ENCODE data around the gene EVC.

EVC gene

GRCh38 chr4:5710961-5711478 is at the start of gene EVC:
TSS of gene EVC (plus strand) at chr4:5711201. CDS start at chr4:5711381, 180 bp downstream.
- in situ Hi-C loops (cut with HindIII; ENCODE audit: low sequenced_read_pairs), result no loop called here

- in situ Hi-C loops (cut with HindIII; ENCODE audit: low sequenced_read_pairs), result no loop called here
Observed at GRCh38 chr4:5661237-5661636, 49.8 kb upstream of the EVC start.

- in situ Hi-C loops (cut with HindIII; ENCODE audit: low sequenced_read_pairs), result no loop called here
Observed at GRCh38 chr4:5662555-5662954, 48.4 kb upstream of the EVC start.

GRCh38 chr4:5664778-5665177 is 46.2 kb upstream of the EVC start:
- in situ Hi-C loops (cut with HindIII; ENCODE audit: low sequenced_read_pairs), result no loop called here

GRCh38 chr4:5666741-5667140 is 44.3 kb upstream of the EVC start:
- in situ Hi-C loops (cut with HindIII; ENCODE audit: low sequenced_read_pairs), result no loop called here

GRCh38 chr4:5676763-5677162 is 34.2 kb upstream of the EVC start:
- in situ Hi-C loops (cut with HindIII; ENCODE audit: low sequenced_read_pairs), result no loop called here

- in situ Hi-C loops (cut with HindIII; ENCODE audit: low sequenced_read_pairs), result no loop called here
Observed at GRCh38 chr4:5678977-5679376, 32.0 kb upstream of the EVC start.

GRCh38 chr4:5683566-5683965 is 27.4 kb upstream of the EVC start:
- in situ Hi-C loops (cut with HindIII; ENCODE audit: low sequenced_read_pairs), result loop anchor here (5.0 kb wide), 1 partner anchor 99 kb away; no protein-coding TSS in a partner anchor

GRCh38 chr4:5685296-5685695 is 25.7 kb upstream of the EVC start:
- in situ Hi-C loops (cut with HindIII; ENCODE audit: low sequenced_read_pairs), result no loop called here

GRCh38 chr4:5686338-5686737 is 24.7 kb upstream of the EVC start:
- in situ Hi-C loops (cut with HindIII; ENCODE audit: low sequenced_read_pairs), result no loop called here

GRCh38 chr4:5689065-5689464 is 21.9 kb upstream of the EVC start:
- in situ Hi-C loops (cut with HindIII; ENCODE audit: low sequenced_read_pairs), result no loop called here

- in situ Hi-C loops (cut with HindIII; ENCODE audit: low sequenced_read_pairs), result no loop called here
Observed at GRCh38 chr4:5691491-5692132, 19.4 kb upstream of the EVC start.

- in situ Hi-C loops (cut with HindIII; ENCODE audit: low sequenced_read_pairs), result no loop called here
Observed at GRCh38 chr4:5693871-5694270, 17.1 kb upstream of the EVC start.

GRCh38 chr4:5696341-5696740 is 14.7 kb upstream of the EVC start:
- in situ Hi-C loops (cut with HindIII; ENCODE audit: low sequenced_read_pairs), result no loop called here

- in situ Hi-C loops (cut with HindIII; ENCODE audit: low sequenced_read_pairs), result no loop called here
Observed at GRCh38 chr4:5700459-5700858, 10.5 kb upstream of the EVC start.

- in situ Hi-C loops (cut with HindIII; ENCODE audit: low sequenced_read_pairs), result no loop called here
Observed at GRCh38 chr4:5701971-5702370, 9.0 kb upstream of the EVC start.

- in situ Hi-C loops (cut with HindIII; ENCODE audit: low sequenced_read_pairs), result no loop called here
Observed at GRCh38 chr4:5703831-5704230, 7.2 kb upstream of the EVC start.

GRCh38 chr4:5704276-5704675 is 6.7 kb upstream of the EVC start:
- in situ Hi-C loops (cut with HindIII; ENCODE audit: low sequenced_read_pairs), result no loop called here

GRCh38 chr4:5705647-5706320 is 5.2 kb upstream of the EVC start:
- in situ Hi-C loops (cut with HindIII; ENCODE audit: low sequenced_read_pairs), result no loop called here

- in situ Hi-C loops (cut with HindIII; ENCODE audit: low sequenced_read_pairs), result no loop called here
Observed at GRCh38 chr4:5706486-5707290, 4.3 kb upstream of the EVC start.

GRCh38 chr4:5707366-5707765 is 3.6 kb upstream of the EVC start:
- in situ Hi-C loops (cut with HindIII; ENCODE audit: low sequenced_read_pairs), result no loop called here

Measured in endothelial cell of hepatic sinusoid (primary cell).